Inflammatory macrophage treated with lipopolysaccharide for 1 hour (primary cell): ENCODE data around the gene POU2F1.
"Not testable (repeated sequence)": the region's sequence is repeated elsewhere in the genome, so short reads cannot be mapped to it uniquely, and the experiment has no call there.

Source experiments
- DNase-seq, 2 donors: peaks; one replicate each; pipeline ENCODE4 v3.0.0-alpha.2; 2020 to 2022

Gene POU2F1

DNA sequence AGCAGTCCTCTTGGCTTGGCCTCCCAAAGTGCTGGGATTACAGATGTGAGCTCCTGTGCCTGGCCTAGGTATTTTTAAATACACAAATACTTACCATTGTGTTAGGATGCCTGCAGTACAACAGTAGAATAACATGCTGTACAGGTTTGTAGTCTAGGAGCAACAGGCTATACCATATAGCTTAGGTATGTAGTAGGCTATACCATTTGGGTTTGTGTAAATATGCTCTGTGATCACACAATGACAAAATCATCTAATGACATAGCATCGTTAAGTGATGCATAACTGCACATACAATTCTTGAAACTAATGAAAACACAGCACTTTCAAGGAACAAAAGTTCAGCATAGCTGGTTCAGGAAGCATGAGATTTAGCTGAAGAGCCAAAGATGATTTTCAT is 12.7 kb downstream of the POU2F1 start:
- no peak for DNase-seq

DNA sequence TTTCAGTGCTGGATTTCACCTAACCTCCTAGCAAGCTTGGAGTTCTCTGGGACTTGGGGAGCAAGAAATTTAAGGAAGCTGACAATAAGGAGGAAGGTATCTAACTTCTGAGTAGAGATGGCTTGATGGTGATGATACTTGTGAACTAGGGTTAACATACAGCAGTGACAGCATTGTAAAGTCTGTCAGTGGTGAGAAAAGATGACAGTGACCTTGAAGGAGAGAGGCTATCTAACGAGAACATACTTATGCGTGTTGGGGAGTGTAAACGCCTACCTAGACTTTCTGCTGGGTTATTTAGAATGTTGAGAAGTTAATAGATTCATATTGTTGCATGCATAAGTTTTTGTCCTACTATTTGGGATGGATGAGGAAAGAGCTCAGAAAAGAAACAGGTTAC is 16.3 kb downstream of the POU2F1 start:
- DNase-seq: no peak

DNA sequence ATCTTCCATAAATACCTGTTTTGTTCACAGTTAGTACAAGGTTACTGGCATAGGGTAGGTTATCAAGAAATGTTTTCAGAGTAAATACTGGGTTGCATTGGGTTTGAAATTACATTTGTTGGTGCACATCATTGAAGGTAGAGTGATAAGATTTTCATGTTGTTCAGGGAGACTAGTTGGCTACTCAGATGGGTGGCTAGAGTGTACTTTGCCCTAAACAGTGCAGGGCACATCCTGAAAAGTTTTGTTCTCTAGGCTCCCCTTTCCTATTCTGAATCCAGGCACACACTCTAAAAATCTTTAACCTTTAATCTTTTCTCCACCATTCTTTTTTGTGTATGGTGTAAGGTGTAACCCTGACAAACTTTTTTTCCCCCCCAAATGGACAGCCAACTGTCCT is 18.0 kb downstream of the POU2F1 start:
- no peak for DNase-seq

DNA sequence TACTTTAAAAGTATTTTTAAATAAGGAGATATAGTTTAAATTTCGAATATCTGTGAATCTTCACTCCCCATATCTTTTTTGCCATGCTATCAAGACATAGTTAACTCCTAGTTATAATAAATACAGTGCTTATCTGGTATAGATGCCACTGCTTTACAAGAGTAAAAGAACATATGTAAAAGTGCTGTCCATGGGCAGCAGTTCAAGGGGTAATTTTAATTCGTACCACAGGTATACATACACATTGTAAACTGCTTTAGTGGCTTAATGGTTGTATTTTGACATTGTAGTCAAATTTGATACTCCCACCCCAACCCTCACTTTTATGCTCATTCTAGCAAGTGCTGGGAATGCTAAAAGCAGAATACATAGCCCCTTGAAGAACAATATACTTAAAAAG is 18.6 kb downstream of the POU2F1 start:
- no peak for DNase-seq

DNA sequence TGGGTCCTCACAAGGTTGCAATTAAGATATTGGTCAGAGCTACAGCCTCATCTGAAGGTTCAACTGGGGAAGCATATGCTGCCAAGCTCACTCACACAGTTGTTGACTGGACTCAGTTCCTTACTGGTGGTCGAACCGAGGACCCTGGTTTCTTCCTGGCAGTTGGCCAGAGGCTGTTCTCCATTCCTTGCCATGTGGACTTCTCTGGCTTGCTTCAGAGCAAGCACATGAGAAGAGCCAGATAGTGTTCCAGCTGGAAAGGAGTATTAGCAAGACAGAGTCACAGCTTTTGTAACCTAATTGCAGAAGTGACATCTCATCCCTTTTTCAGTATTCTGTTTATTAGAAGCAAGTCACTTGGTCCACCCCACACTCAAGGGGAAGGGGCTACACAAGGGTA is 23.6 kb downstream of the POU2F1 start:
- DNase-seq: no peak

DNA sequence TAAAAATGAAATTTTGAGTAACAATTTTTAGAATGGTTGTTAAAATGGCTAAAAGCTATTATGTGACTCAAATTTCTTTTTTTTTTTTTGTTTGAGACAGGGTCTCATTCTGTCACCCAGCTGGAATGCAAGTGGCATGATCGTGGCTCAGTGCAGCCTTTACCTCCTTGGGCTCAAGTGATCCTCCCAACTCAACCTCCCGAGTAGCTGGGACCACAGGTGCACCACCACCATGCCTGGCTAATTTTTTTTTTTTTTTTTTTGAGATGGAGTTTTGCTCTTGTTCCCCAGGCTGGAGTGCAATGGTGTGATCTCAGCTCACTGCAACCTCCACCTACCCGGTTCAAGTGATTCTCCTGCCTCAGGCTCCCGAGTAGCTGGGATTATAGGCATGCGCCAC is 24.5 kb downstream of the POU2F1 start:
- DNase-seq: not testable (repeated sequence)

DNA sequence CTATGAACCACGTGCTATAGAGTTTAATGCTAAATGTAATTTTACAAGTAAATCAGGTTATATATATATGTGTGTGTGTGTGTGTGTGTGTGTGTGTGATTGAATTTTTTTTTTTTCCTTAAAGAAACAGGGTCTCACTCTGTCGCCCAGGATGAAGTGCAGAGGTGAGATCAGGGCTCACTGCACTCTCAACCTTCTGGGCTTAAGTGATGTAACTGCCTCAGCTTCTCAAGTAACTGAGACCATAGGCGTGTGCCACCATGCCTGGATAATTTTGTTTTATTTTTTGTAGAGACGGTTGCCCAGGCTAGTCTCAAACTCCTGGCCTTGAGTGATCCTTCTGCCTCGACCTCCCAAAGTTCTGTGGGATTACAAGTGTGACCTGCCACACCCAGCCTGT is 26.3 kb downstream of the POU2F1 start:
- no peak for DNase-seq

DNA sequence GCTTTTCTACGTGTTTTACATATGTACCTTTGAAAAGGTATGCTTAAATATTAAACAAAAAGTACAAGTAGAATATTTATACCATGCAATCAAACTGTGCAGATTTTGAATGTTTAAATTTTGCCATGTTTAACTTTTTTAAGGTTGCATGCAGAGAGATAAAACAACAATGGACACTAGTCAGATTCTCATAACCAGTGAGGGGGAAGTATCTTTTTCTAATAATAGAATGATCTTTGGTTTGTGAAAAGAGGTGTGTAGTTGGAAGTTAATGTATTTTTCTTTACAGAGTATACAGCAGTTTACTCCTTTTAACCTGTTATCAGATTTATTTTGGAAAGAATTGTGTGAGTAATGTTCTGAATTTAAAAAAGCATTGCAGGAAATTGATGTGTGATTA is 27.1 kb downstream of the POU2F1 start:
- DNase-seq: no peak

DNA sequence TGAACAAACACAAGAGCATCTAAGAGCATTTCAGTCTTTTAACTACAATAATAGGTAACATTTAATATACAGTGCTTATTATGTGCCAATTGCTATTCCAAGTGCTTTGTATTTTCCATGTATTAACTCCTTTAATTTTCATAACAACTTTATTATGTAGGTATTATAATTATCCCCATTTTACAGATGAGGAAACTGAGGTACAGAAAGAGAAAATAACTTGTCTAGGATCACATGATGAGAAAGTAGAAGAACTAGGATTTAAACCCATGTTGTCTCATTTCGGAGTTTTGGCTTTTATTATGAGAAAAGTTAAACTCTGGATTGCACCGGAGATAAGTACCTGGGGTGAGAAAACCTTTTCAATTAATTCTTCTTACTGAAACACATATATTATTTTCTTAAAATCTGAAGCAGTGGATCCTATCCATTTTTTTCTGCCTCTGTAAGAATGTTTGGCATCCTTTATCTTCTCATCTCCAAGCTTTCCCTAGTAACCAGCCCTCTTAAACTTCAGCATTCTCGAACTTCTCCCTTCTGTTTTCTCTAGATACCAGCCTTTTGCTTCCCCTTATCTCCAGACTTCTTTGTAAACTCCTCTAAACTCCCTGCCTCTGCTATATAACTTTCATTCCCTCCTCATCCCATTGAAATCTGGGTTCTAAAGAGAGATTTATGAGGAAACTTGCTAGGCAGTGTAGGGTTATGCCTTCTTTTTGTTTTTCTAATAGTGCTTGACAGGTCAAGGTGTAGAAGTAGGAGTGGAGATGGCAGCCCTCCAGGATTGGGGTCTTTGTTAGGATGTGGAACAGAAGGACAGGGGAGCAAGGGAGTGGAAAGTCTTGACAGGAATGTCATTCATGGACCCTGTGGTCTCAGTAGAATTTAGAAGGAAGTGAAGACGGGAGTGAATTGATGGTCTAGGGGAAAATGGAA is 28.3 kb downstream of the POU2F1 start:
- no peak for DNase-seq

DNA sequence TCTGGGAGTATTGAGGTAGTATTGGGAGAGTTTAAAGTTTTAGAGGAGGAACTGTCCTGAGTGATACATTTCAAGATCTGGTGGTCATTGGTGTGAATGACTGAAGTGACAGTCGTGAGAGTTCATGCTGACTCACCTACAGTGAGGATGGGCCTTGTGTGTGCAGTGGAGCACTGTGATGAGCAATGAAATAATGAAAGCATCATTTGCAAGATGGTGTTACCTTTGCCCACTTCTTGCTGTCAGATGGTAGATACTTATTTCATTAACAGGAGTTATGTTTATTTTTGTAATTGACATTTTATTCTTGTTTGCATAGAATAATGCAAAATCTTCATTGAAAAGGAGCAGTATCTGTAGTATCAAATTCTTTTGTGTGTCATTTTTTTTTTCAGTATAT is 29.0 kb downstream of the POU2F1 start:
- DNase-seq: no peak

DNA sequence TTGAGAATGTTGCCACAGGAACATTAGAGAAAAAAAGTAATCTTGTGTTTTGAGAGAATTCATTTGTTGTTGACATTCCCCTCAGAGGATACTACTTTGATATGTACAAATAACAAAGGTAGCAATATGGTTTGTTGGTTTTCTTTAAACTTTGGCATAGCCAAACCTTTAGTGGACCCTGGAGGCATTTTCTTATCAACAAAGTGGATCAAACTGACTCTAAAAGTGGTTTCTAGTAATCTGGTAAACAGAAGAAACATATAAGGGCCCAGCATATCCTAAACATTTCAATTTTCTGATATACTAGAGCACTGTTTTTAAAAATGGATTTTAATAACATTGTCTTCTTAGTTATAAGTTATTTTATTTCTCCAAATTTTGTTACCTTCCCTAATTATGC is 29.8 kb downstream of the POU2F1 start:
- no peak for DNase-seq

DNA sequence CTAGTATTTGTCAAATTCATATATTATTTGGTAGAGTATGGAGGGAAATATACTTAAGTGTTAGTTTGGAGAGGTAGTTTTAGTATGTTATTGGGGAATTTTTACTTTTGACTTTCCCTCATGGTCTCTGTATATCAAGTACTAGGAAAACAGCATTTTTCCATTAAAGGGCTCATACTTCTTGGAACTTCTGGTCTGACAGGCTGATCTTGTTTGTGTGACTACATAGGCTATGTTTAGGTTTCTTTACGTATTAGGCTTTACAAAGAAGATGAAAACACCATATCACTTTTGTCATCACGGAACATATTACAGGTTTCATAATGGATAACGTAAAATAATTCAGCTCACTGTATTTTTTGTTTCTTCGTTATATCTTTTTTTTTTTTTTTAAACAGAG is 30.8 kb downstream of the POU2F1 start:
- DNase-seq: no peak

DNA sequence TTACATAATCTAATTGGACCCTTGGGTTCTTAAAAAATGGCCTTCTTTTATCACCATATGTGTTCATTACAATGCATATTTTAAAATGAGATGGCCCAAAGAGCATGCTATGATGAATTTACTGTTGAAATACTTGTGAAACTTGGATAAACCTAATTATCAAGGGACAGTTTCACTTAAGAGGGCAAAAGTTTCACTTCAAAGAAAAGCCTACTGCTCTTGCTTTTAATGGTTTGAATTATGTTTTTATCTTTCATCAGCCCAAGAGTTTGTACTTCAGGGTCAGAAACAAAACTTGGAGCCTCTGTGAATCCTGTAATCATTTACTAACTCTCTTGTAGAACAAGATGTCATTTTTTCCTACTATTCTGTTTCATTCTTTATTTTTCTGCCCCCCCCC is 32.3 kb downstream of the POU2F1 start:
- DNase-seq: no peak

DNA sequence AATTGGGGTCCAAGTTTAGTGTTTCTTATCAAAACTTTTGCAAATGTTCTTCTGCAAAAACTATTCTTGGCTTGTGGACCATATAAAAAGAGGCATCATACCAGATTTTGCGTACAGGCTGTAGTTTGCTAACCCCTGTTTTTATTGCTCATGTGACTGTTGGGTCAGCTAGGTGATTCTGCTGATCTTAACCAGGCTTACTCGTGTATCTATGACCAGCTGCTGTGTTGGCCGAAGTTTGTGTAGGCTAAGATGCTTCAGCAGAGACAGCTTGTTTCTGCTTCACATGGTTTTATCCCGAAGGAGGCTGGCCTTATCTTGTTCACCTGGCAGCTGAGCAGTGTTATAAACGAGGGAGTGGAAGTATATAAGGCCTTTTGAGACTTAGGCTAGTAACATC is 38.2 kb downstream of the POU2F1 start:
- DNase-seq: no peak

DNA sequence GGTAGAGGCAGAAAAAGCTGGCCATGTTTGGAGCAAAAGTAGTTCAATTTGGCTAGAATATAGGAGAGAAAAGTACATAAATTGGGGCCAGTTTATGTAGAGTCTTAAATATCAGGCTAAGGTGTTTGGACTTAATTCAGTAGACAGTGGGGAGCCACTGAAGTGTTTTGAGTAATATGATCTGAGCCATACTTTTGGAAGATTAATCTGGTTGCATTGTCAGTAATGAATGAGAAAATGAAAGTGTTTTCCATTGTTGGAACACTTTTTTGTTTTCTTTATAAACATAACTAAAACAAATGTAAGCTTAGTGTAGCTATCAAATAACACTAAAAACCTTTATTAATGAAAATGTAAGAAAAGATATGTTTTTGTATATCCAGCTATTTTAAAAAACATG is 42.1 kb downstream of the POU2F1 start:
- DNase-seq: no peak

DNA sequence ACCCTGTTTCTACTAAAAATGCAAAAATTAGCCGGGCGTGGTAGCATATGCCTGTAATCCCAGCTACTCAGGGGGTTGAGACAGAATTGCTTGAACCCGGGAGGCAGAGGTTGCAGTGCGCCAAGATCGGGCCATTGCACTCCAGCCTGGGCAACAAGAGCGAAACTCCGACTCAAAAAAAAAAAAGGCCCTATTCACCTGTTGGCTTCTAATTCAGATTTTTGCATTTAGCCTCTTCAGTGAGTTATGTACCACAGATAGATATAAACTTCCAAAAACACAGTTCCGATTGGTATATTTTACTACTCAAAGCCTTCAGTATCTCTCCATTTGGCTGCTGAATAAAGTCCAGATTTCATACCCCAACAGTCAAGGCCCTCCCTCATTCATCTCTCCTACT is 42.7 kb downstream of the POU2F1 start:
- DNase-seq: no peak

DNA sequence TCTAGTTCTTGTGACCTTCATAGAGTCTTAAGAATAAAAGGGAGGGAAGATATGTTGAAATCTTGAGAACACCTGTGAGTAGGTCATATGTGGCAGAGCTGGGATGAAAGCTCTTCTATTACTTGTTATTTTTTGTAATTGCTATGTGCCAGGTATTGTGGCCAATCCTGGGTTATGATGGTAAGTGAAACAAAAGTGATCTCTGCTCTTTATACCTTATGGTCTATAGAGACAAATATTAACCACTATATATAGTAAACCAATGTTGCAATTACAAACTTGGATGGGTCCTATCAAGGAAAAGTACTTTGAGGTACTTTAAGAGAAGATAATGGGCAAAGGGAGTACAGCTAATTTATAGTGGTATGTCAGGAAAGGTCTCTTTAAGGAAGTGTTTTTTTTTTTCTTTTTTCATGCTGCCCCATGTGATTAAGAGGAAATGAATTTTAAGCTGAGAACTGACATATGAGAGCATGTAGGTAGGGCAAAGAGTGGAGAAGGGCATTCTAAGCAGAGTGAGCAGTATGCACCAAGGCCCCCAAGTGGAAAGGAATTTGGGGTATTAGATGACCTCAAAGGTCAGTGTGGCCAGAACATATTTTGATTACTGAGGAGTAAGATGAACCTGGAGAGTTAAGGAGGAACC is 43.3 kb downstream of the POU2F1 start:
- peak; percentile 41 to 42 for DNase-seq

DNA sequence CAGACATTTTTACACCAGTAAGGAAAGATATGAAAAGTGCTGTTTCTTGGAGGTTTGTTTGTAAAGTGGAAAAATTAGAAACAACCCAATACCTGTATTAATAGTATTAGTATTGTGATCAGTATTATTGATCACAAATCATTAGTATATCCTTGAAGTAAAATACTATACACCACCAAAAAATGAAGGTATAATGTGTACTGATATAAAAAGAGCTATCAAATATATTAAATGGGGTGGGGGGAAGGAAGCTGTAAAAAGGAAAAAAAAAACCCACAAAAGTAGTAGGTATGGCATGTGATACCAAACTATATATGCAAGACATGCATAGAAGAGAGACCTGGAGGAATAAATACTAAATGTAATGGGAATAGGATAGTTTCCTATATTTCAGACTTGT is 46.3 kb downstream of the POU2F1 start:
- no peak for DNase-seq

DNA sequence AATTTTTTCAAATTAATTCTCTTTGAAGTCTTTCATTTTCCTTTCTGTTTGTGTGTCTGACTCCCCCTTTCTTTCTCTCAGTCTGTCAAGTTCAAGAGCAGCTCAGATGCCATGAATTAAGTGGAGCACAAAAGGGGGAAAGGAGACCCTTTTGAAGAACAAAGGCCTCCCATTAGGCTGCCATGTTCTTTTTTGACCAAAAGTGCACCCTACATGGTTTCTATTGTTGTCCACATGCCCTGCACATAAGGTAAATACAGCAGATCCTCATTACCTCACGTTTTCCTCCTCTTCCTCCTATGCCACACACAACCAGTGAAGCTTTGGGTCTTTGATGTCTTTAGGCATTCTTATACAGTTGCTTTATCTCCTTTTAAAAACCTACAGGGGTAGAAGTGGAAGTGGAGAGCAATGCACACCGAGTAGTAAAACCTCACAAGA is 47.7 kb downstream of the POU2F1 start:
- DNase-seq: no peak

DNA sequence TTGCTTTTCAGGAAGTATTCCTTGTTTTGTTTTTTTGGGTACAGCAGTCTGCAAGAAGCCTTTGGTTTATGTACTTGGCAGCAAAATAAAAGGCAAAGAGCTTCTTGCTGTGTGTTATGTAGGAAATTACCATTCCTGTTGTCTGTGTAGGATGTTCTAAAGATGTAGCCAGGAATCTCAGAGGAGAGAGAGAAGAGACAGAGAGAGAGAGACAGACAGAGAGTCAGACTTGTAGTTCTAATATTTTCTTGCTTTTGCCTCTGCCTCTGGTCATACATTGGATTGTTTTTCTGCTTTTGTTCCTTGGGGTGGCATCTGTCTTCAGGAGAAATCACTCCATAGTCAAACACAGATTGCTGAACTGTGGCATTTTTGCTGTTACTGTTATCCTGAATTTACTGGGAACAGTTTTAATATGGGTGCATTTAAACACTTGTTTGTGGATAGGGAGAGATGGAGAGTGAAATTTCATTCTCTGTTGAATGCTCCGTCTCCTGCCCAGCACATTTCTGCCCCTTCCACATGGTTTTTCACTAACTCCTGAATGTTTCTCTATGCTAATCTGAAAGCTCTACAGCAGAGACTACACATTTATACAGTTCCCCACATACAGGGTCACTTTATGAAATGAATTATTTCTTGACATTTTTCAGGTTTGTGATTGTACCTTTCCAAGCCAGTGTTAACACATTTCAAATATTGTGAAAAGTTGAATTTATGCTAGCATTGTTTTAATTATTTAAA is 49.8 kb downstream of the POU2F1 start:
- no peak for DNase-seq

DNA sequence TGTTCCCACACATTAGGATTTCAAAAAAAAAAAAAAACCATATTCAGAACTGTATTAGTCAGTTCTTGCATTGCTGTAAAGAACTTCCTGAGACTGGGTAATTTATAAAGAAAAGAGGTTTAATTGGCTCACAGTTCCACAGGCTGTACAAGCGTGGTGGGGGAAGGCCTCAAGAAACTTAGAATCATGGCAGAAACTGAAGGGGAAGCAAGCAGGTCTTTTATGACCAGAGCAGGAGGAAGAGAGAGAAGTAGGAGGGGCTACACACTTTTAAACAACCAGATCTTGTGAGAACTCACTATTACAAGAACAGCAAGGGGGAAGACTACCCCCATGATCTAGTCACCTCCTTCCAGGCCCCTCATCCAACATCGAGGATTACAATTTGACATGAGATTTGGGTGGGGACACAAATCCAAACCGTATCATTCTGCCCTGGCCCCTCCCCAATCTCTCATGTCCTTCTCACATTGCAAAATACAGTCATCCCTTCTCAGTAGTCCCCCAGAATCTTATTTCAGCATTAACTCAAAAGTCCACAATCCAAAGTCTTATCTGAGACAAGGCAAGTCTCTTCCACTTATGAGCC is 51.8 kb downstream of the POU2F1 start:
- DNase-seq: peak in 1 of 2 donors; percentile 12

DNA sequence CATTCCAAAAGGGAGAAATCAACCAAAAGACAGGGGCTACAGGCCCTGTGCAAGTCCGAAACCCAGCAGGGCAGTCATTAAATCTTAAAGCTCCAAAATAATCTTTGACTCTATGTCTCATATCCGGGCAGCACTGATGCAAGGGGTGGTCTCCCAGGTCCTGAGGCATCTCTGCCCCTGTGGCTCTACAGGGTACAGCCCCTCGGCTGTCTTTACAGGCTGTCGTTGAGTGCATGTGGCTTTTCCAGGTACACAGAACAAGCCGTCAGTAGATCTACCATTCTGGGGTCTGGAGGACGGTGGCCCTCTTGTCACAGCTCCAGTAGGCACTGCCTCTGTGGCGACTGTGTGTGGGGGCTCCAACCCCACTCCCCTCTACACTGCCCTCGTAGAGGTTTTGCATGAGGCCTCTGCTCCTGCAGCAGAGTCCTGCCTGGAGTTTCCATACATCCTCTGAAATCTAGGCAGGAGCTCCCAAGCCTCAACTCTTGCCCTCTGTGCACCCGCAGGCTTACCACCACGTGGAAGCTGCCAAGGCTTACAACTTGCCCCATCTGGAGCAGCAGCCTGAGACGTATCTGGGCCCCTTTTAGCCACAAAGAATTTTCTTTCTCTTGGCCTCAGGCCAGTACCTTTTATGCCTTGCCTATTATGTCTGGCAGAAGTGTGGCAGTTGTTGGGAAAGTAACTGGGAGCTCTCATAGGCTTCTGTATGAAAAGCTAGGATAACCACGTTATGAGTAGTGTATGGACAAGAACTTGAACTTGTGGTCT is 52.5 kb downstream of the POU2F1 start:
- DNase-seq: no peak

DNA sequence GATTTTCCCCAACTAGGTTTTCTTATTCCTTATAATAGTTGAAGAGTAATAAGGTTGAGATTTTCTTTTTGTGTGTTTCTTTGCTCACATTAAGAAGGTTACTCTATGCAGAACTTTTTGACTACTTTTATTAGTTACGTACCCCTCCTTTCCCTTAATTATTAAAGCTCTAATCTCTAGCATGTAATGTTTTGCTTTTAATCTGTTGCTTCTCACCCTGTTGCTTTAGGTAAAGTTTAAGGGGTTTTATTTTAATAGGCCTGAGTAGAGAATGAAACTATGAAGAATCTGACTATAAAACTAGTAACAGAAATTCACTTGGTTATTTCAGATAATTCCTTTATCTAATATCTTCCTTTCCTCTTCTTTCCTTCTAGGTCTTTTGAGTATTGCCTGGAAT is 53.4 kb downstream of the POU2F1 start:
- no peak for DNase-seq
